GM10266 (cell line): Measurements from ENCODE around the gene NDUFB5.

Source experiments
- DNase-seq: peaks from one replicate; pipeline ENCODE4 v3.0.0; 2012; ENCODE audit errors: extremely low spot score
- TF ChIP-seq, protein P1 (sequence below): IDR thresholded peaks from 2 replicates; pipeline ENCODE4 v1.5.1; 2012; ENCODE audit warnings: mild to moderate bottlenecking, low read depth; ENCODE audit not compliant: control insufficient read depth, insufficient read depth; ENCODE audit errors: missing control alignments

NDUFB5 gene

DNA sequence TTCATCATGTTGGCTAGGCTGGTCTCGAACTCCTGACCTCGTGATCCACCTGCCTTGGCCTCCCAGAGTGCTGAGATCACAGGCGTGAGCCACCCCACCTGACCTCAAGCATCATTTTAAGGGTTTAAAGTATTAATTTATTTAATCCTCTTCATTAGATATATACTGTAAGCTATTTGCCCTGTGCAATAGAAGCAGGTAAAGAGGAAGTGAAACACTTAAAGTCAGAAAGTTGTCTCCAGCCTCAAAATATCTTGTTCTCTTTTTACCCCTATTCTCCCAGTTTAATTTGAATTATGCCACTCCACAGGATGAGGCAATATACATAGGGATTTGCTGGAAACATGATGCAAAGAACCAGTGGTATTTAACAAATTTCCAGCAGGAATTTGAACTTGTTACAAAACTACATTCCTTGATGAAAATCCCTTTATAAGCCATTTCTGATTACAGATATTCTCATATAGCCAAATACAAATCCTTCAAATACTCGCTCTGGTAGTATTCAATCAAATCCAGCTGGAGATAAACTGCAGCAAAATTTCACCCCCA is 2.0 kb downstream of the NDUFB5 start:
- peak; percentile 35 for DNase-seq
- TF ChIP-seq, protein P1, sequence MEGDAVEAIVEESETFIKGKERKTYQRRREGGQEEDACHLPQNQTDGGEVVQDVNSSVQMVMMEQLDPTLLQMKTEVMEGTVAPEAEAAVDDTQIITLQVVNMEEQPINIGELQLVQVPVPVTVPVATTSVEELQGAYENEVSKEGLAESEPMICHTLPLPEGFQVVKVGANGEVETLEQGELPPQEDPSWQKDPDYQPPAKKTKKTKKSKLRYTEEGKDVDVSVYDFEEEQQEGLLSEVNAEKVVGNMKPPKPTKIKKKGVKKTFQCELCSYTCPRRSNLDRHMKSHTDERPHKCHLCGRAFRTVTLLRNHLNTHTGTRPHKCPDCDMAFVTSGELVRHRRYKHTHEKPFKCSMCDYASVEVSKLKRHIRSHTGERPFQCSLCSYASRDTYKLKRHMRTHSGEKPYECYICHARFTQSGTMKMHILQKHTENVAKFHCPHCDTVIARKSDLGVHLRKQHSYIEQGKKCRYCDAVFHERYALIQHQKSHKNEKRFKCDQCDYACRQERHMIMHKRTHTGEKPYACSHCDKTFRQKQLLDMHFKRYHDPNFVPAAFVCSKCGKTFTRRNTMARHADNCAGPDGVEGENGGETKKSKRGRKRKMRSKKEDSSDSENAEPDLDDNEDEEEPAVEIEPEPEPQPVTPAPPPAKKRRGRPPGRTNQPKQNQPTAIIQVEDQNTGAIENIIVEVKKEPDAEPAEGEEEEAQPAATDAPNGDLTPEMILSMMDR = no peak

DNA sequence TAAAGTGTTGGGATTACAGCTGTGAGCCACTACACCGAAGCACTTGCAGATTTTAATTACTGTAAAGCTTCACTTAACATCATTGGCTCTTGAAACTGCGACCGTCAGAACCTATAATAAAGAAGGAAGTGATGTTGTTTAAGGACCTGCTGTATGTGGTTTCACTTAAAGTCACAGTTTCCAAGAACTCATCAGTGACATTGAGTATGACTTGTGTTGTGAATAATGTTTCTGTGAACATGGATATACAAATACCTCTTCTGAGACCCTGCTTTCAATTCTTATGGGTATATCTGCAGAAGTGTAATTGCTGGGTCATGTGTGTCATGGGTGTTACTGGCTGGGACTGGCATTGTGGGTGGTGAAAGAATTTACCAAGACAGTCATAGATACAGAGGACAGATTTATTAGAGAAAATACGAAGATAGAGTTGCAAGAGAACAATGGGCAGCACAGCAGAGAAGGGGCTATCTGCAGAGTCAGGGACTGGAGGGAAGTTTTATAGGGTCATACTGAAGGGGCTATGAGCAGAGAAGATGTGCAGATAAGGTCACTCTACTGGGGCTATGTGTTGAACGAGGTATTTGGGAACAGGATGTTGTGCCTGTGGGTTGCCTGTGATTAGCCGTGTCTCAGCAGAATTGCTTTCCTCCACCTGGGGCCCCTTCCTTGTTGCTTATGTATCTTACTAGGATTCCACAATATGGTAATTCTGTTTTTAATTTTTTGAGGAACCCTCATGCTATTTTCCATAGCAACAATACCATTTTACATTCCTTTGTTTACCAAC is 4.5 kb downstream of the NDUFB5 start:
- TF ChIP-seq, protein P1 = no peak
- peak; percentile 59 for DNase-seq

DNA sequence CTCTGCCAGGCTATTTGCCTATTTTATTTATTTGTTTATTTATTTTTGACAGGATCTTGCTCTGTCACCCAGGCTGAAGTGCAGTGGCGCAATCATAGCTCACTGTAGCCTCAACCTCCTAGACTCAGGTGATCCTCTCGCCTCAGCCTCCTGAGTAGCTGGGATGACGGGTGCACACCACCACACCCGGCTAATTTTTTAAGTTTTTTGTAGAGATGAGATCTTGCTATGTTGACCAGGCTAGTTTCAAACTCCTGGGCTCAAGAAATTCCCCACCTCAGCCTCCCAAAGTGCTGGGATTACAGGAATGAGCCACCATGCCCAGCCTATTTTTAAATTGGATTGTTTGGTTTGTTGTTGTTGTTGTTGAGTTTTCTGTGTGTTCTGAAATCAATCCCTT is 5.5 kb downstream of the NDUFB5 start:
- TF ChIP-seq, protein P1 = no peak
- DNase-seq = no peak

DNA sequence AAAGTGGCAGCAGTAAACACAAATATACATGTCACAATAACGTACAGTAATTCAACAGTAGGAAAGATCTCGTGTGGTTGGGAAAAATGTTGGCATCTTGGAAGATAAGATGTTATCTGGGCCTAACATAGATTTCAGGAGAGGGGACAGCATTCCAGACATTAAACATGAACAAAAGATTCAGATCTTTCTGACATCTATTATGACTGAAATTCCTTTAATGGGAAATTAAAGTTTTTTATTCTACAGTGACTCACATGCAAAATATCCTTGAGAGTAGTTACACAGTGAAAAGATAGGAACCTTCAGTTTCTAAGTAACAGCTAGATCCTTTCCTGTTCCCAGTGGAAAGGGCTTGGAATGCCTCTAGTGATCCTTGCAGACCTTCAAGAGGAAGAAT is 9.2 kb downstream of the NDUFB5 start:
- no peak for DNase-seq
- TF ChIP-seq, protein P1 = no peak

DNA sequence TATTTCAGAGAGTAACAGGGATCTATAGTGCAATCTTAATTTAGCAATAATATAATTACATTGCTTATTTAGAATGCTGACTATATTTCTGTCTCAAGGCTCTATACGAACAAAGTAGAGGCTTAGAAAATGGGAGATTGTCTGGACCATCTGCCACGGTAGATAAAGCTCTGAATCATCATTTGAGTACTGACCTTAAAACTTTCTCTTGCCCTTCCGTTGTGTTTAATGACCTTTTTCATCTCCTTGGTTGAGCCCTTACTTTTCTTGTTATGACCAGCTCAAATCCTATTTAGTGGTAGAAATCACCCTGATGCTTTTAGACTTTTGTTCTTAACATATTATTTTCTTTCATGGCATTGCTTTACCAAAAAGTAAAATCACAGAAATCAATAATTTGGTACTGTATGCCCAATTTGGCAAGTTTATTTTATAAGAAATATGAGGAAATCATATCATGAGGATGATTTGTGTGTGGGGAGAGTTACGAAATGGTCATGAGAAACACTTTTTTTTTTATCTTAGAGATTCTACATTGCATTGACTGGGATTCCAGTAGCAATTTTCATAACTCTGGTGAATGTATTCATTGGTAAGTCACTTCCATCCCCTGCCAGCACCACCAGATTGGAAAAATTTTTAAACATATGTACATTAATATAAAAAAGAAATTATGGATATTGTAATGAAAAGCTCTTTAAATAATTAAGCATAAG is 11.0 kb downstream of the NDUFB5 start:
- DNase-seq = no peak
- TF ChIP-seq, protein P1 = no peak

DNA sequence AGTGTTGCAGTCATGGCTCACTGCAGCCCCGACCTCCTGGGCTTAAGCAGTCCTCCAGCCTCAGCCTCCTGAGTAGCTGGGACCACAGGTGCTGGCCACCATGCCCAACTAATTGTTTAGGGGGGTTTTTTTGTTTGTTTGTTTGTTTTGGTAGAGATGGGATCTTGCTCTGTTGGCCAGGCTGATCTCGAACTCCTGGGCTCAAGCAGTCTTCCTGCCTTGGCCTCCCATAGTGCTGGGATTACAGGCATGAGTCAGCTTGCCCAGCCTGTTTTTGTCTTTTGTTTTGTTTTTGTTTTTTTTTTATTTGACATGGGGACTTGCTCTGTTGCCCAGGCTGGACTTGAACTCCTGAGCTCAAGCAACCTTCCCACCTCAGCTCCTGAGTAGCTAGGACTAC is 17.4 kb downstream of the NDUFB5 start:
- DNase-seq = no peak
- TF ChIP-seq, protein P1 = no peak

DNA sequence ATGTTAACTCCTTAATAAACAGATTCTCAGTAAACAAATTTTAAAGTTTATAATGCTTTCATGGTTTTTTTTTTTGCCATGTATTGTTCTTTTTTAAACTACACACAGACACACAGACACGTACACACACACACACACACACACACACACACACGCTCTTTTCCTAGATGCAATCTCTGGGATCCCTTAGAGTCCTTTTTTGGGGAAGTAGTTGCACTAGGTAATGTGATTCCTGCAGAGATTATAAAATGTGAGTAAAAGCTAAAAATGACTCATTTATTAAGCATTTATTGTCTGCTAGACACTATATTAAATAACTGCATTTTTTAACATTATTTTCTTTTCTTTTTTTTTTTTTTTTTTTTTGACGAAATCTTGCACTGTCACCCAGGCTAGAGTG is 19.9 kb downstream of the NDUFB5 start:
- DNase-seq = no peak

More for the DNA sequence above, 19.9 kb downstream of the NDUFB5 start:
- TF ChIP-seq, protein P1 = no peak
